SK-N-SH treated with all-trans-retinoic acid at 6 μM for 48 hours (cell line): ENCODE results near the gene FAM171A2.

ENCODE experiments used
- ATAC-seq: fragments of 200-7000 bp; cut with Tn5 transposase; 3 replicates; pipeline ENCODE4 v1.9.1; 2020; ENCODE audit warnings: mild to moderate bottlenecking, moderate library complexity
- ARNTL ChIP-seq: fragments of 450-650 bp; formaldehyde crosslinking; IDR thresholded peaks from 2 replicates; pipeline ENCODE4 v1.5.0; 2020; ENCODE audit warnings: low read depth, mild to moderate bottlenecking, moderate library complexity, borderline replicate concordance
- BACH2 ChIP-seq: fragments of 250-450 bp; sonication (Bioruptor Pico); IDR thresholded peaks from 2 replicates; pipeline ENCODE4 v1.9.0; 2021; ENCODE audit warnings: mild to moderate bottlenecking, borderline replicate concordance
- CREB5 ChIP-seq: fragments of 250-450 bp; sonication (Bioruptor Pico); IDR thresholded peaks from 2 replicates; pipeline ENCODE4 v1.5.1; 2020; ENCODE audit warnings: low read depth, mild to moderate bottlenecking, moderate library complexity
- CSDC2 ChIP-seq: fragments of 250-450 bp; sonication (Bioruptor Pico); IDR thresholded peaks from 2 replicates; pipeline ENCODE4 v1.5.0; 2020; ENCODE audit warnings: mild to moderate bottlenecking, moderate library complexity
- CSRNP3 ChIP-seq: fragments of 250-450 bp; sonication (Bioruptor Pico); IDR thresholded peaks from 2 replicates; pipeline ENCODE4 v1.5.1; 2021; ENCODE audit warnings: mild to moderate bottlenecking, moderate library complexity
- ESRRG ChIP-seq: fragments of 250-450 bp; sonication (Bioruptor Pico); IDR thresholded peaks from 2 replicates; pipeline ENCODE4 v1.6.1; 2021; ENCODE audit warnings: mild to moderate bottlenecking
- GLIS3 ChIP-seq: fragments of 250-450 bp; sonication (Bioruptor Pico); IDR thresholded peaks from 2 replicates; pipeline ENCODE4 v1.5.0; 2020; ENCODE audit warnings: mild to moderate bottlenecking, moderate library complexity
- ISL1 ChIP-seq: fragments of 250-450 bp; sonication (Bioruptor Pico); IDR thresholded peaks from 2 replicates; pipeline ENCODE4 v2.1.2; 2022; ENCODE audit warnings: mild to moderate bottlenecking, moderate library complexity
- PPARA ChIP-seq: fragments of 250-450 bp; sonication (Bioruptor Pico); IDR thresholded peaks from 2 replicates; pipeline ENCODE4 v1.5.0; 2020; ENCODE audit warnings: mild to moderate bottlenecking, borderline replicate concordance
- RARB ChIP-seq: fragments of 250-450 bp; sonication (Bioruptor Pico); IDR thresholded peaks from 2 replicates; pipeline ENCODE4 v1.8.0; 2021; ENCODE audit warnings: mild to moderate bottlenecking, moderate library complexity
- TCF4 ChIP-seq: fragments of 250-450 bp; sonication (Bioruptor Pico); IDR thresholded peaks from 2 replicates; pipeline ENCODE4 v1.8.0; 2021; ENCODE audit warnings: mild to moderate bottlenecking, moderate library complexity, borderline replicate concordance
- TSHZ2 ChIP-seq: fragments of 250-450 bp; sonication (Bioruptor Pico); IDR thresholded peaks from 2 replicates; pipeline ENCODE4 v1.5.0; 2020; ENCODE audit warnings: mild to moderate bottlenecking, moderate library complexity
- ZC3H10 ChIP-seq: fragments of 250-450 bp; sonication (Bioruptor Pico); IDR thresholded peaks from 2 replicates; pipeline ENCODE4 v1.5.1; 2021; ENCODE audit warnings: mild to moderate bottlenecking, moderate library complexity
- ZFP3 ChIP-seq: fragments of 250-450 bp; sonication (Bioruptor Pico); IDR thresholded peaks from 2 replicates; pipeline ENCODE4 v1.5.0; 2020; ENCODE audit warnings: mild to moderate bottlenecking, moderate library complexity
- ZFP30 ChIP-seq: fragments of 450-650 bp; formaldehyde crosslinking; IDR thresholded peaks from 2 replicates; pipeline ENCODE4 v1.5.0; 2022; ENCODE audit warnings: mild to moderate bottlenecking, moderate library complexity
- ZNF565 ChIP-seq: fragments of 450-650 bp; formaldehyde crosslinking; conservative IDR thresholded peaks from 2 replicates; pipeline ENCODE4 v1.5.0; 2020; ENCODE audit warnings: low read depth, mild to moderate bottlenecking, moderate library complexity
- ZNF70 ChIP-seq: fragments of 450-650 bp; formaldehyde crosslinking; IDR thresholded peaks from 2 replicates; pipeline ENCODE4 v1.5.0; 2020; ENCODE audit warnings: mild to moderate bottlenecking, moderate library complexity
- ZNF8 ChIP-seq: fragments of 450-650 bp; formaldehyde crosslinking; IDR thresholded peaks from 2 replicates; pipeline ENCODE4 v1.5.0; 2020; ENCODE audit warnings: mild to moderate bottlenecking, moderate library complexity
- TF ChIP-seq, protein P1 (sequence below): fragments of 250-450 bp; sonication (Bioruptor Pico); IDR thresholded peaks from 2 replicates; pipeline ENCODE4 v1.8.0; 2021; ENCODE audit warnings: low read depth, mild to moderate bottlenecking, moderate library complexity, borderline replicate concordance
- TF ChIP-seq, protein P2 (sequence below): fragments of 250-450 bp; sonication (Bioruptor Pico); IDR thresholded peaks from 2 replicates; pipeline ENCODE4 v1.8.0; 2020; ENCODE audit warnings: mild to moderate bottlenecking, moderate library complexity, borderline replicate concordance

FAM171A2 gene

GRCh38 chr17:44351961-44352827 is 11.5 kb downstream of the FAM171A2 start:
- TF ChIP-seq CREB5 (CRISPR knock-in tag), result no peak
- TF ChIP-seq ESRRG (CRISPR knock-in tag), result no peak
- TF ChIP-seq RARB, result no peak
- no peak for TF ChIP-seq BACH2
- no peak for TF ChIP-seq ARNTL (CRISPR knock-in tag)
- no peak for TF ChIP-seq CSDC2 (CRISPR knock-in tag)

DNA sequence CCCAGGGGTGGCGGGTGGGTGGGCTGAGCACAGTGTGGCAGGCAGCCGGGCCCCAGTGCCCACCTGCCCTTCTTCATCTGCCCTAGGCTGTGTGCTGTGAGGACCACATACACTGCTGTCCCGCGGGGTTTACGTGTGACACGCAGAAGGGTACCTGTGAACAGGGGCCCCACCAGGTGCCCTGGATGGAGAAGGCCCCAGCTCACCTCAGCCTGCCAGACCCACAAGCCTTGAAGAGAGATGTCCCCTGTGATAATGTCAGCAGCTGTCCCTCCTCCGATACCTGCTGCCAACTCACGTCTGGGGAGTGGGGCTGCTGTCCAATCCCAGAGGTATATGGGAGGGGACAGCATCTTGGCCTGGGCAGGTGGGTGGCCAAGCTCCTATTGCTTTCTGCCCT is 12.2 kb downstream of the FAM171A2 start:
- no peak for ATAC-seq

More at GRCh38 chr17:44351961-44352827, 11.5 kb downstream of the FAM171A2 start:
- no peak for ATAC-seq

DNA sequence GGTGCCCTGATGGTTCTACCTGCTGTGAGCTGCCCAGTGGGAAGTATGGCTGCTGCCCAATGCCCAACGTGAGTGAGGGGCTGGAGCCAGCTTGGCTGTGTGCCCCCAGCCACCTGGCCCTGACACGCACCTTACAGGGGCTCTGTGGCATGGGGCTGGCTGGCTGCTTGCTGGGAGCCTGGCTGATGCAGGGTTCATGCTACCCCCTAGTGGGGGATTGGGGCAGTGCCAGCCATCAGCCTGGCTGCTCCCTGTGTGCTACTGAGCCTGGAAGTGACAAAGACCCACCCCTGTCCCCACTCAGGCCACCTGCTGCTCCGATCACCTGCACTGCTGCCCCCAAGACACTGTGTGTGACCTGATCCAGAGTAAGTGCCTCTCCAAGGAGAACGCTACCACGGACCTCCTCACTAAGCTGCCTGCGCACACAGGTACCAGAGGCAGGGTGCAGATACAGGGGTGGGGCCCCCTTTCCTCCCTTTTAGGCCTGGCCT is 12.9 kb downstream of the FAM171A2 start:
- ATAC-seq, result peak; percentile 91
- TF ChIP-seq ZNF8 (CRISPR knock-in tag), result no peak
- no peak for TF ChIP-seq CSRNP3 (CRISPR knock-in tag)
- no peak for TF ChIP-seq ISL1 (CRISPR knock-in tag)
- TF ChIP-seq ZFP3 (CRISPR knock-in tag), result no peak
- no peak for TF ChIP-seq ESRRG (CRISPR knock-in tag)
- TF ChIP-seq, protein P1, sequence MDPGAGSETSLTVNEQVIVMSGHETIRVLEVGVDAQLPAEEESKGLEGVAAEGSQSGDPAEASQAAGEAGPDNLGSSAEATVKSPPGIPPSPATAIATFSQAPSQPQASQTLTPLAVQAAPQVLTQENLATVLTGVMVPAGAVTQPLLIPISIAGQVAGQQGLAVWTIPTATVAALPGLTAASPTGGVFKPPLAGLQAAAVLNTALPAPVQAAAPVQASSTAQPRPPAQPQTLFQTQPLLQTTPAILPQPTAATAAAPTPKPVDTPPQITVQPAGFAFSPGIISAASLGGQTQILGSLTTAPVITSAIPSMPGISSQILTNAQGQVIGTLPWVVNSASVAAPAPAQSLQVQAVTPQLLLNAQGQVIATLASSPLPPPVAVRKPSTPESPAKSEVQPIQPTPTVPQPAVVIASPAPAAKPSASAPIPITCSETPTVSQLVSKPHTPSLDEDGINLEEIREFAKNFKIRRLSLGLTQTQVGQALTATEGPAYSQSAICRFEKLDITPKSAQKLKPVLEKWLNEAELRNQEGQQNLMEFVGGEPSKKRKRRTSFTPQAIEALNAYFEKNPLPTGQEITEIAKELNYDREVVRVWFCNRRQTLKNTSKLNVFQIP (CRISPR knock-in tag), result no peak
- no peak for TF ChIP-seq RARB
- no peak for TF ChIP-seq ZNF565 (CRISPR knock-in tag)
- TF ChIP-seq ZNF70 (CRISPR knock-in tag), result no peak

More for the DNA sequence above, 12.2 kb downstream of the FAM171A2 start:
- TF ChIP-seq ESRRG (CRISPR knock-in tag) (no peak), CSDC2 (CRISPR knock-in tag) (no peak), PPARA (no peak), ZC3H10 (CRISPR knock-in tag) (no peak), ZNF70 (CRISPR knock-in tag) (no peak), ARNTL (CRISPR knock-in tag) (no peak), TCF4 (CRISPR knock-in tag) (no peak), CREB5 (CRISPR knock-in tag) (no peak), ZFP3 (CRISPR knock-in tag) (no peak), RARB (no peak), ZFP30 (CRISPR knock-in tag) (no peak), BACH2 (no peak), ZNF565 (CRISPR knock-in tag) (no peak), TSHZ2 (CRISPR knock-in tag) (no peak), GLIS3 (CRISPR knock-in tag) (no peak), ZNF8 (CRISPR knock-in tag) (no peak), ISL1 (CRISPR knock-in tag) (no peak)
- TF ChIP-seq, protein P2, sequence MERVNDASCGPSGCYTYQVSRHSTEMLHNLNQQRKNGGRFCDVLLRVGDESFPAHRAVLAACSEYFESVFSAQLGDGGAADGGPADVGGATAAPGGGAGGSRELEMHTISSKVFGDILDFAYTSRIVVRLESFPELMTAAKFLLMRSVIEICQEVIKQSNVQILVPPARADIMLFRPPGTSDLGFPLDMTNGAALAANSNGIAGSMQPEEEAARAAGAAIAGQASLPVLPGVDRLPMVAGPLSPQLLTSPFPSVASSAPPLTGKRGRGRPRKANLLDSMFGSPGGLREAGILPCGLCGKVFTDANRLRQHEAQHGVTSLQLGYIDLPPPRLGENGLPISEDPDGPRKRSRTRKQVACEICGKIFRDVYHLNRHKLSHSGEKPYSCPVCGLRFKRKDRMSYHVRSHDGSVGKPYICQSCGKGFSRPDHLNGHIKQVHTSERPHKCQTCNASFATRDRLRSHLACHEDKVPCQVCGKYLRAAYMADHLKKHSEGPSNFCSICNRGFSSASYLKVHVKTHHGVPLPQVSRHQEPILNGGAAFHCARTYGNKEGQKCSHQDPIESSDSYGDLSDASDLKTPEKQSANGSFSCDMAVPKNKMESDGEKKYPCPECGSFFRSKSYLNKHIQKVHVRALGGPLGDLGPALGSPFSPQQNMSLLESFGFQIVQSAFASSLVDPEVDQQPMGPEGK, result no peak
